Mucosa of gallbladder (tissue), 1 donor: ENCODE measurements around the gene SLC5A10. TPM values are rescaled to one million over a fixed set of nuclear protein-coding genes. Genes with fewer than 3 reads are reported as not detected.

Experiments used
- DNase-seq: peaks from one replicate; pipeline ENCODE4 v3.0.0-alpha.2; 2020; ENCODE audit warnings: low spot score
- total RNA-seq: library from RNA; stranded (reverse); gene quantifications from one replicate; pipeline ENCODE4 v1.2.1, GENCODE V29; 2021
- donor health status: DM: no; HTN: no; CAD: no.

Gene SLC5A10
- total RNA-seq, 1 donor from 2014 or later, result not detected

- DNase-seq, result no peak
Observed at GRCh38 chr17:18964550-18964949, 12.6 kb downstream of the SLC5A10 start.

DNA sequence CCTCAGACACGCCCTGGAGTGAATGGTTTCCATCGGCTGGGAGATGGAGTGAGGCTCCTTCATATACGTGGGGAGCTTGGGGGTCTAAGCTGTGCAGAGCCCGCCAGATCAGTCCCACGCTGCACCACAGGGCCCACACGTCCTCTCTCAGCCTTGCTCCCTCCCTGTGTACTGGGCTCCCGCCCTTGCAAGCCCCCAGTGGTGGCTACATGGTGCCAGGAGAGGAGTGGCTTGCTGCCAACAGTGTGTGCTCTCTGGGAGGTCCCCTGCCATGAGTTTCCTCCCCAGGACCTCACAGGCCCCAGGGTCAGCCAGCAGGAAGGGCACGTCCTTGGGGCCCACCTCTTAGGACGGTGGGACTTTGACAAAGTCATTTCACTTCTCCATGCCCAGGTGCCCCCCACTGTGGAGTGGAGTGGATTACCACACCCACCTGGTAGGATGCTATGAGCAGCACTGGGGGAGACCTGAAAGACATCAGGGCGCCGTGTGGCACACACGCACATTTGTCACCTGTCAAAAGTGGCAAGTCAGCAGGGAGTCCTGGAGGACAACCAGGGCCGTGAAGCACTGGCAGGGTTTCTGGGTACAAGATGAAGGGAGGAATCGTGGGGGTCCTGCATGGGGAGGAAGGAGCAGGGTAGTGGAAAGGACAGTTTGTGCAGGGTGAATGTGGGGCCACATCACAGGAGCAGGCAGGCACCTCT is 13.7 kb downstream of the SLC5A10 start:
- DNase-seq, result no peak

DNA sequence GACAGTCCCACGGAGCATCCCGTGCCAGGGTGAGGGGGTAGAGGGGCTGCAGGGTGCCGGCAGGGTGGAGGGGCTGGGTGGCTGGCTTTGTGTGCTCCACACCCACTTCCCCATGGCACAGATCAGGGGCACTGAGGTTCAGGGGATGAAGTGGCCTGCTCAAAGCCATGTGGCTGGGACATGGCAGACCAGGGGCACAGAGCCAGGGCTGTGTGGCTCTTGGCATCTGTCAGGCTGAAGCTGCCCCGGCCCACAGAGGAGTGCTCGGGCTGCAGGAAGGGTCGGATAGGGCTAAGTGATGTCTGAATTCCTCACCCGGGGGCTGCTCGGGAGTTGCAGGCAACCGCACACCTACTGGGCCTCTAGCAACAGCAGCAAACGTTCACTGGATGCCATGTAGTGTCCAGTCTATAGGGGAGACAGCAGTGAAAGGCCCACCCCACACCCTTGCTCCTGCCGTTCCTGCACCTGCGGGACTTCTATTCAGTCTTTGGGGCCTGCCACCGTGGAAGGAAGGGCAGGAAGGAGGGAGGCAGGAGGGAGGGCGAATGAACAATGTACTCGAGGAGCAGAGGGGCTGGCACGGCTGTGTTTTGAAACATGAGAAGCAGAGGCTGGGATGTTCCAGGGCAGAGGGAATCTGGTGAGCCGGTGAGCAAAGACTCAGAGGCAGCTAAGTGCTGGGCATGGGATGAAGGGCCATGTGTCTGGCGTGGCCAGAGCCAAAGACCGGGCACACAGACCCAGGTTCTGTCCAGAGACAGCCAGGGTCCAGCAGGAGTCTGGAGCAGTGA is 15.1 kb downstream of the SLC5A10 start:
- DNase-seq, result no peak

- peak; percentile 35 for DNase-seq
Observed at GRCh38 chr17:18967916-18968315, 16.0 kb downstream of the SLC5A10 start.

DNA sequence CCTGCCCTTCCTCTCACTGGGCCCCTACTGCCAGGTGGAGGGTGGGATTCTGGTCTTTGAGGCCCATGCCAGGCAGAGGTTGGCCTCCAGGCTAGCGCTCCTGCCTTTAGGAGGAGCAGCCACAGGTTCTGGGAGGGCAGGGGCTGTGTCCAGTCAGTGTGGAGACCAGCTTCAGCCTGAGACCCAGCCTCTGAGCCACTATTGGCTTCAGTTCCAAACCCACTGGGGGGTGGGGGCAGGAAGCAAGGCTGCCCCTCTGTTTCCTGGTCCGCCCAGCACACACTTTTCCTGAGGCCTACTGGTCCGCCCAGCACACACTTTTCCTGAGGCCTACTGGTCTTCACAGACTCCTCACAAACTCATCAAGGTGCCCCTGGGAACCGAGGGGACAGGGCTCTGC is 16.4 kb downstream of the SLC5A10 start:
- DNase-seq, result no peak

- peak; percentile 82 for DNase-seq
Observed at GRCh38 chr17:18968945-18969887, 17.3 kb downstream of the SLC5A10 start.

- no peak for DNase-seq
Observed at GRCh38 chr17:18970582-18971480, 18.9 kb downstream of the SLC5A10 start.

DNA sequence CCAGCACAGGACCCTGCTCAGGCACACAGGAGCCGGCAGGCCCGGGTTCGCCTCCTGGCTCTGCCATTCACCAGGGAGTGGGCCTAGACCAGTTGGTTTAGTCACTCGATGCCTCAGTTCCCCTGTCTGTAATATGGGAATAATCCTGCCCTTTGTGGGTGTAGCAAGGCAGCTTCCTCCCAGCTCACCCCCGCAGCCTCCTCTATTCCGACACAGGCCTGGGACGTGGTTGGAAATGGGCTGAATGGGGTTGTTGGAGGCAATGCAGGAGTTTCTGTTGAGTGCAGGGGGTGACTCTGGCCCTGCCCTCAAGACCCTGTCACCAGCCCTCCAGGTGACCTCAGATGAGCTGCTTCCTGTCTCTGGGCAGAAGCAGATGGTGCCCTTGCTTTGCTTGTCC is 19.8 kb downstream of the SLC5A10 start:
- no peak for DNase-seq

DNA sequence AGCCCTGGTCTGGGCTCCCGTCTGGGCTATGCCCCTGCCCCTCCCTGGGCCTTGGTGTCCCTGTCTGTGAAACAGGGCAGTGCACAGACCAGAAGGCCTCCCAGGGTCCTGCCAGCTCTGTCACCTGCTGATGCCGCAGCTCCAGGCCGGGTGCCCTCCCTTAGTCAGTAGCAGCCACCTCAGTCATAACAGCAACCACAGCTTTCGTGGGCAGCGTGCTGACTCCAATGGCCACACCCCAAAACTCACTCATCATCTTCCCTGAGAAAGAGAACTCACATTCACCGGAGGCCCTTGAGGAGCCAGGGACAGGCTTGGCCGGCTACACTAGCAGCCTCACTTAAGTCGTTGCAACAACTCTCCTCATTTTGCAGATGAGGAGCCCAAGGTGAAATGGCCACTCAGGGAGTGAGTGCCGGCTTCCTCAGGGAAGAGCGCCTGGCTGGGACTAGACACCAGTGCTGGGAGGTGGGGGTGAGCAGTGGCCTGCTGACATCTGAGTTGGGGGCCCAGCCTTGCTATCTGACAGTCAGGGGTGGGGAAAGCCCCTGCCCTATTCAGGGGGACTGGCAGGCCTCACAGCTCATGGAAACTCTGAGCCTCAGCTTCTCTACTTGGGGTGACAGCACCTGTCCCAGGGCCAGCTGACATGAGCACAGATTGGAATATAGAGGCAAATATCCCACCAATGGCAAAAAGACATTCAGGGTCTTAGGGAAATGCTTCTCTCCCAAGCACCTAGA is 22.6 kb downstream of the SLC5A10 start:
- no peak for DNase-seq

DNA sequence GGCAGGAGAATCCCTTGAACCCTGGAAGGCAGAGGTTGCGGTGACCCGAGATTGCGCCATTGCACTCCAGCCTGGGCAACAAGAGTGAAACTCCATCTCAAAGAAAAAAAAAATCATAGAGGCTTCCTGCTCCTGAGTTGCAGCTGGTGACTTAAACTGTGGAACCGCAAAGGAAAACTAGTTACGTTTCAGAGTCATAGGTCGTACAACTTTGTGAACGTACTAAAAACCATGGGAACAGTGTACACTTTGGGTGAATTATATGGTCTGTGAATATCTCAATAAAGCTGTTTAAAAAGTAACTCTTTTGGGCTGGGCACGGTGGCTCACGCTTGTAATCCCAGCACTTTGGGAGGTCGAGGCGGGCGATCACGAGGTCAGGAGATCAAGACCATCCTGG is 23.6 kb downstream of the SLC5A10 start:
- DNase-seq, result no peak

GRCh38 chr17:18976201-18976600 is 24.2 kb downstream of the SLC5A10 start:
- no peak for DNase-seq

DNA sequence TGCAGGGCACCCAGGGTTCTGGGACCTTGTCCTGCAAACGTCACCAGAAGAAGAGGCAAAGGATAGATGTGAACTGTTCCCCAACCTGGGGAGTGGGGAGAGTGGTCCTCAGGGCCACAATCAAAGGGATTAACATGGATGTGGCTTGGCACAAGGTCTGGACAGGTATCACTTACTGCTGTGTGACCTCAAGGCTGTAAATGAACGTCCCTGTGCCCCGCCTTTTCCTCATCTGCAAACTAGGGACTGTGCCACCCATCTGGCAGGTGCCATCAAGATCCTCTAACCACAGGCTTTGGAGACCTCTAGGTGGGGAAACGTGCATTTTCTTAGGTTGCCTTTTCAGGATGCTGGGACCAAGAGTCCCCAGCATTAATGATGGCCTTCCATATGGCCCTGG is 25.1 kb downstream of the SLC5A10 start:
- no peak for DNase-seq

- no peak for DNase-seq
Observed at GRCh38 chr17:18977646-18978045, 25.7 kb downstream of the SLC5A10 start.

- DNase-seq, result no peak
Observed at GRCh38 chr17:18978050-18978449, 26.1 kb downstream of the SLC5A10 start.

GRCh38 chr17:18978655-18979054 is 26.7 kb downstream of the SLC5A10 start:
- DNase-seq, result no peak

- no peak for DNase-seq
Observed at GRCh38 chr17:18980682-18981334, 28.8 kb downstream of the SLC5A10 start.

DNA sequence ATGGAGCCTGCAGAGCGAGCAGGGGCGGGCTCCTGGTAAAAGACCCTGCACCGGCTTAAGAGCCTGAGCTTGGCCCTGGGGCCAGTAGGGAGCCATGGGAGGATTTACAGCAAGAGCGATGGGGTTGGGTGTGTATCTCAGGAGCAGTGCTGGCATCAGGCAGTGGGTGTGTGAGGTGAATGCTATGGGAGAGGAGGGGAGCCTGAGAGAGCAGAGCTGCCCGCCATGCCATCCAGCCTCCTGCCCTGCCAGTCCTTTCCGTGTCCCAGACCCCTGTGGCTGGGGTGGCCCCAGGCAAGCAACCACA is 29.3 kb downstream of the SLC5A10 start:
- no peak for DNase-seq

GRCh38 chr17:18981642-18982424 is 29.9 kb downstream of the SLC5A10 start:
- peak; percentile 89 for DNase-seq
